ENCODE data around the gene DCAF11.

The DCAF11 gene

GRCh38 chr14:24095271-24096068 is 19.1 kb upstream of the DCAF11 start:
- peaks cover 17% of the 10 kb centered on the region for H3K79me2 ChIP-seq (ENCODE audit: low read length)
- no peaks in the 10 kb centered on the region for H3K27me3 ChIP-seq (ENCODE audit: low read depth, low read length)
- H3K4me3 ChIP-seq (ENCODE audit: low read length): peak overlapping the region; percentile 93
- no peaks in the 10 kb centered on the region for H3K9me3 ChIP-seq (ENCODE audit: insufficient read depth, low read length)
- H3K4me1 ChIP-seq (ENCODE audit: low read length): peaks cover 18% of the 10 kb centered on the region
- peaks cover 32% of the 10 kb centered on the region for H3K36me3 ChIP-seq (replicated peaks; ENCODE audit: low read depth, low read length)
- H3K4me2 ChIP-seq (ENCODE audit: low read length): peak overlapping the region; percentile 97
- no peaks in the 10 kb centered on the region for H4K20me1 ChIP-seq (ENCODE audit: insufficient read depth, low read length)
- no peak overlapping the region for H2AFZ ChIP-seq (ENCODE audit: low read depth, low read length)
- peak overlapping the region; percentile 100 for H3K9ac ChIP-seq (ENCODE audit: low read length)
- peak overlapping the region; percentile 79 for H3K27ac ChIP-seq (ENCODE audit: low read length)
- TF ChIP-seq CTCF (IDR thresholded peaks at IDR 0.05; ENCODE audit: low read depth, low read length) (no peak), EZH2phosphoT487 (IDR thresholded peaks at IDR 0.05; ENCODE audit: low read depth) (no peak)

GRCh38 chr14:24096545-24097181 is 17.9 kb upstream of the DCAF11 start:
- no peaks in the 10 kb centered on the region for H3K9me3 ChIP-seq (ENCODE audit: insufficient read depth, low read length)
- no peak overlapping the region for H3K27ac ChIP-seq (ENCODE audit: low read length)
- peaks cover 37% of the 10 kb centered on the region for H3K36me3 ChIP-seq (replicated peaks; ENCODE audit: low read depth, low read length)
- H3K79me2 ChIP-seq (ENCODE audit: low read length): peaks cover 17% of the 10 kb centered on the region
- TF ChIP-seq EZH2phosphoT487 (IDR thresholded peaks at IDR 0.05; ENCODE audit: low read depth): no peak
- no peak for TF ChIP-seq CTCF (IDR thresholded peaks at IDR 0.05; ENCODE audit: low read depth, low read length)
- no peaks in the 10 kb centered on the region for H3K27me3 ChIP-seq (ENCODE audit: low read depth, low read length)
- no peak overlapping the region for H3K4me3 ChIP-seq (ENCODE audit: low read length)
- no peak overlapping the region for H2AFZ ChIP-seq (ENCODE audit: low read depth, low read length)
- no peaks in the 10 kb centered on the region for H4K20me1 ChIP-seq (ENCODE audit: insufficient read depth, low read length)
- no peak overlapping the region for H3K9ac ChIP-seq (ENCODE audit: low read length)
- peaks cover 15% of the 10 kb centered on the region for H3K4me1 ChIP-seq (ENCODE audit: low read length)
- H3K4me2 ChIP-seq (ENCODE audit: low read length): no peak overlapping the region

GRCh38 chr14:24098229-24098926 is 16.2 kb upstream of the DCAF11 start:
- H3K36me3 ChIP-seq (replicated peaks; ENCODE audit: low read depth, low read length): peaks cover 50% of the 10 kb centered on the region
- peaks cover 17% of the 10 kb centered on the region for H3K79me2 ChIP-seq (ENCODE audit: low read length)
- H3K9ac ChIP-seq (ENCODE audit: low read length): no peak overlapping the region
- peaks cover 12% of the 10 kb centered on the region for H3K4me1 ChIP-seq (ENCODE audit: low read length)
- TF ChIP-seq CTCF (IDR thresholded peaks at IDR 0.05; ENCODE audit: low read depth, low read length) (no peak), EZH2phosphoT487 (IDR thresholded peaks at IDR 0.05; ENCODE audit: low read depth) (no peak)
- no peaks in the 10 kb centered on the region for H4K20me1 ChIP-seq (ENCODE audit: insufficient read depth, low read length)
- H3K4me3 ChIP-seq (ENCODE audit: low read length): no peak overlapping the region
- no peak overlapping the region for H2AFZ ChIP-seq (ENCODE audit: low read depth, low read length)
- H3K9me3 ChIP-seq (ENCODE audit: insufficient read depth, low read length): no peaks in the 10 kb centered on the region
- no peak overlapping the region for H3K27ac ChIP-seq (ENCODE audit: low read length)
- H3K4me2 ChIP-seq (ENCODE audit: low read length): no peak overlapping the region
- H3K27me3 ChIP-seq (ENCODE audit: low read depth, low read length): no peaks in the 10 kb centered on the region

All from OCI-LY3 (cell line).